Vagina (tissue), 2 donors: Measurements from ENCODE around the gene SLC39A12.

ENCODE experiments used
- CTCF ChIP-seq, 3 experiments: fragments of 450-650 bp in 2 of 3; fragments of 200-600 bp in 1 of 3; sonication (generic) in 1 of 3; IDR thresholded peaks; one replicate each; pipeline ENCODE4 v1.5.1; 2017 to 2019; ENCODE audit warnings: antibody characterized with exemption in 3 of 3, mild to moderate bottlenecking in 2 of 3, moderate library complexity in 2 of 3
- POLR2AphosphoS5 ChIP-seq, 2 donors: sonication (generic); formaldehyde crosslinking; IDR thresholded peaks; one replicate each; pipeline ENCODE4 v1.9.0; 2017; ENCODE audit warnings: antibody characterized with exemption in 2 of 2, mild to moderate bottlenecking in 2 of 2, low read depth in 1 of 2; ENCODE audit not compliant: insufficient read depth in 1 of 2

- TF ChIP-seq CTCF (IDR thresholded peaks at IDR 0.05): no peak
- no peak for TF ChIP-seq POLR2AphosphoS5 (IDR thresholded peaks at IDR 0.05; ENCODE audit: insufficient read depth in 1 of 2, low read depth in 1 of 2)
Measured at GRCh38 chr10:18066947-18067346, 115.2 kb downstream of the SLC39A12 start.
